Common myeloid progenitor, CD34-positive (primary cell): ENCODE data around the gene TES.
"Not testable (repeated sequence)": the region's sequence is repeated elsewhere in the genome, so short reads cannot be mapped to it uniquely, and the experiment has no call there.

Experiments used
- CTCF ChIA-PET: fragments of 350-600 bp; sonication (Branson Sonifier 250); formaldehyde crosslinking; loops from one replicate; lab custom pipeline; 2021; ENCODE audit warnings: antibody characterized with exemption; lab: Charles Lee
- POLR2A ChIA-PET: fragments of 350-600 bp; sonication (Branson Sonifier 250); formaldehyde crosslinking; loops from one replicate; lab custom pipeline; 2021; ENCODE audit warnings: antibody characterized with exemption; lab: Charles Lee
- DNase-seq, 3 donors: peaks; one replicate each; pipeline versions ENCODE4 v3.0.0 to v3.0.0-alpha.2; 2013
- H3K27ac ChIP-seq, 2 experiments: 1 replicate in 1 of 2; 2 replicates in 1 of 2; pipeline ENCODE4 v1.7.0; 2013; ENCODE audit warnings: inconsistent platforms in 2 of 2, low read length in 2 of 2, mild to moderate bottlenecking in 2 of 2, low read depth in 1 of 2, moderate library complexity in 1 of 2; ENCODE audit not compliant: severe bottlenecking in 2 of 2, insufficient read depth in 1 of 2, poor library complexity in 1 of 2
- H3K27me3 ChIP-seq, 5 experiments: replicated peaks in 2 of 5; 1 replicate in 3 of 5; 2 replicates in 2 of 5; pipeline versions ENCODE4 v1.6.1 to v1.7.0; 2013; ENCODE audit warnings: low read length in 4 of 5, mild to moderate bottlenecking in 2 of 5, moderate library complexity in 2 of 5, inconsistent platforms in 1 of 5; ENCODE audit not compliant: insufficient read depth in 5 of 5, control insufficient read depth in 4 of 5
- H3K36me3 ChIP-seq, 4 experiments: 1 replicate in 2 of 4; 2 replicates in 2 of 4; pipeline versions ENCODE4 v1.6.1 to v1.7.0; 2013; ENCODE audit warnings: low read length in 3 of 4, control low read depth in 1 of 4, mild to moderate bottlenecking in 1 of 4; ENCODE audit not compliant: control insufficient read depth in 4 of 4, insufficient read depth in 4 of 4
- H3K4me1 ChIP-seq, 4 experiments: 1 replicate in 3 of 4; 2 replicates in 1 of 4; pipeline versions ENCODE4 v1.6.1 to v1.7.1; 2013; ENCODE audit warnings: low read length in 3 of 4, mild to moderate bottlenecking in 3 of 4, control low read depth in 1 of 4, inconsistent platforms in 1 of 4, moderate library complexity in 1 of 4; ENCODE audit not compliant: control insufficient read depth in 4 of 4, insufficient read depth in 4 of 4; ENCODE audit errors: control extremely low read depth in 1 of 4
- H3K4me3 ChIP-seq, 7 experiments: 1 replicate in 4 of 7; 2 replicates in 3 of 7; pipeline versions ENCODE4 v1.5.1 to v1.7.0; 2013; ENCODE audit warnings: mild to moderate bottlenecking in 7 of 7, low read length in 6 of 7, moderate library complexity in 6 of 7, inconsistent platforms in 2 of 7, low read depth in 2 of 7, control low read depth in 1 of 7; ENCODE audit not compliant: insufficient read depth in 4 of 7, control insufficient read depth in 1 of 7; ENCODE audit errors: extremely low read depth in 1 of 7
- H3K9me3 ChIP-seq, 5 experiments: 1 replicate in 4 of 5; 2 replicates in 1 of 5; pipeline versions ENCODE4 v1.6.1 to v1.7.1; 2013; ENCODE audit warnings: low read length in 4 of 5, mild to moderate bottlenecking in 2 of 5, inconsistent platforms in 1 of 5, low read depth in 1 of 5, moderate library complexity in 1 of 5; ENCODE audit not compliant: control insufficient read depth in 4 of 5, insufficient read depth in 2 of 5; ENCODE audit errors: control extremely low read depth in 1 of 5
- WGBS: methylation state at CpG from one replicate; pipeline ENCODE4 v1.1.5; 2013; ENCODE audit not compliant: insufficient coverage; 5-methylcytosine and 5-hydroxymethylcytosine counted together

Gene TES

GRCh38 chr7:116173051-116174028, 37.0 kb upstream of the TES start:
- 75% methylated on average over 4 of the region's 8 CpGs for WGBS
- H3K9me3 ChIP-seq: no peaks in the 10 kb centered on the region
- ChIA-PET POLR2A (no interaction called here), CTCF (interaction anchor here (0.8 to 4.8 kb wide), 22 partner anchors 7 to 953 kb away, joined by 3 to 91 read pairs (median 4); partner anchors contain the start of gene TES)
- H3K27ac ChIP-seq: no peak overlapping the region
- H3K4me1 ChIP-seq: peaks cover 0 to 2% (median 0%) of the 10 kb centered on the region in 4 experiments
- H3K4me3 ChIP-seq: no peak overlapping the region
- peak; percentile 64 to 87 (median 78) for DNase-seq
- no peaks in the 10 kb centered on the region for H3K36me3 ChIP-seq
- no peaks in the 10 kb centered on the region for H3K27me3 ChIP-seq

GRCh38 chr7:116175095-116175494, 35.2 kb upstream of the TES start:
- H3K4me1 ChIP-seq, H3K9me3 ChIP-seq, H3K36me3 ChIP-seq, H3K27ac ChIP-seq, POLR2A ChIA-PET, H3K4me3 ChIP-seq, H3K27me3 ChIP-seq, DNase-seq: not testable (repeated sequence)
- CTCF ChIA-PET: interaction anchor here (1.0 to 4.8 kb wide), 7 partner anchors 12 to 951 kb away, joined by 3 to 91 read pairs (median 6); no protein-coding TSS in a partner anchor
- WGBS: no CpG with 5 or more reads among the region's 3 CpGs

- H3K27me3 ChIP-seq: no peaks in the 10 kb centered on the region
- no peak for DNase-seq
- H3K4me3 ChIP-seq: no peak overlapping the region
- CTCF ChIA-PET: interaction anchor here (0.6 to 8.9 kb wide), 13 partner anchors 9 to 632 kb away, joined by 3 to 292 read pairs (median 7); partner anchors contain the start of gene TES
- POLR2A ChIA-PET: no interaction called here
- H3K4me1 ChIP-seq: no peaks in the 10 kb centered on the region
- WGBS: 100% methylated on average over 2 of the region's 2 CpGs
- no peaks in the 10 kb centered on the region for H3K36me3 ChIP-seq
- no peak overlapping the region for H3K27ac ChIP-seq
- H3K9me3 ChIP-seq: no peaks in the 10 kb centered on the region
These were observed 34.1 kb upstream of the TES start for GRCh38 chr7:116176226-116176625.

- ChIA-PET POLR2A (no interaction called here), CTCF (interaction anchor here (1.0 to 8.9 kb wide), 16 partner anchors 9 to 684 kb away, joined by 3 to 292 read pairs (median 6); partner anchors contain the start of gene TES)
- WGBS: no CpG with 5 or more reads among the region's 3 CpGs
- Histone ChIP-seq H3K9me3 (no peaks in the 10 kb centered on the region), H3K36me3 (no peaks in the 10 kb centered on the region), H3K4me1 (no peaks in the 10 kb centered on the region), H3K27ac (no peak overlapping the region), H3K4me3 (no peak overlapping the region), H3K27me3 (no peaks in the 10 kb centered on the region)
- no peak for DNase-seq
These were observed 33.3 kb upstream of the TES start for GRCh38 chr7:116177009-116177408.

GRCh38 chr7:116180302-116180701, 30.0 kb upstream of the TES start:
- no peaks in the 10 kb centered on the region for H3K36me3 ChIP-seq
- POLR2A ChIA-PET: interaction anchor here (0.5 to 1.7 kb wide), 3 partner anchors 30 to 437 kb away, joined by 4 to 6 read pairs (median 4); partner anchors contain the start of gene TES
- no peaks in the 10 kb centered on the region for H3K27me3 ChIP-seq
- 100% methylated on average over 1 of the region's 2 CpGs for WGBS
- CTCF ChIA-PET: interaction anchor here (0.7 to 8.9 kb wide), 23 partner anchors 9 to 464 kb away, joined by 3 to 292 read pairs (median 5); no protein-coding TSS in a partner anchor
- no peak overlapping the region for H3K4me3 ChIP-seq
- no peaks in the 10 kb centered on the region for H3K9me3 ChIP-seq
- peak; percentile 50 to 75 (median 63) for DNase-seq
- H3K4me1 ChIP-seq: no peaks in the 10 kb centered on the region
- H3K27ac ChIP-seq: no peak overlapping the region

- H3K9me3 ChIP-seq: peaks cover 0 to 2% (median 0%) of the 10 kb centered on the region in 5 experiments
- H3K27me3 ChIP-seq: no peaks in the 10 kb centered on the region
- H3K27ac ChIP-seq: no peak overlapping the region
- no peaks in the 10 kb centered on the region for H3K4me1 ChIP-seq
- ChIA-PET CTCF (interaction anchor here (0.8 to 8.9 kb wide), 8 partner anchors 11 to 68 kb away, joined by 4 to 292 read pairs (median 24); no protein-coding TSS in a partner anchor), POLR2A (no interaction called here)
- no peak overlapping the region for H3K4me3 ChIP-seq
- no peaks in the 10 kb centered on the region for H3K36me3 ChIP-seq
- 97% methylated on average over 27 of the region's 30 CpGs for WGBS
- no peak for DNase-seq
These were observed 28.3 kb upstream of the TES start for GRCh38 chr7:116182023-116182422.
